ENCODE results near the gene PIEZO1.
"Not testable (repeated sequence)": the region's sequence is repeated elsewhere in the genome, so short reads cannot be mapped to it uniquely, and the experiment has no call there.

PIEZO1 gene, protein sequence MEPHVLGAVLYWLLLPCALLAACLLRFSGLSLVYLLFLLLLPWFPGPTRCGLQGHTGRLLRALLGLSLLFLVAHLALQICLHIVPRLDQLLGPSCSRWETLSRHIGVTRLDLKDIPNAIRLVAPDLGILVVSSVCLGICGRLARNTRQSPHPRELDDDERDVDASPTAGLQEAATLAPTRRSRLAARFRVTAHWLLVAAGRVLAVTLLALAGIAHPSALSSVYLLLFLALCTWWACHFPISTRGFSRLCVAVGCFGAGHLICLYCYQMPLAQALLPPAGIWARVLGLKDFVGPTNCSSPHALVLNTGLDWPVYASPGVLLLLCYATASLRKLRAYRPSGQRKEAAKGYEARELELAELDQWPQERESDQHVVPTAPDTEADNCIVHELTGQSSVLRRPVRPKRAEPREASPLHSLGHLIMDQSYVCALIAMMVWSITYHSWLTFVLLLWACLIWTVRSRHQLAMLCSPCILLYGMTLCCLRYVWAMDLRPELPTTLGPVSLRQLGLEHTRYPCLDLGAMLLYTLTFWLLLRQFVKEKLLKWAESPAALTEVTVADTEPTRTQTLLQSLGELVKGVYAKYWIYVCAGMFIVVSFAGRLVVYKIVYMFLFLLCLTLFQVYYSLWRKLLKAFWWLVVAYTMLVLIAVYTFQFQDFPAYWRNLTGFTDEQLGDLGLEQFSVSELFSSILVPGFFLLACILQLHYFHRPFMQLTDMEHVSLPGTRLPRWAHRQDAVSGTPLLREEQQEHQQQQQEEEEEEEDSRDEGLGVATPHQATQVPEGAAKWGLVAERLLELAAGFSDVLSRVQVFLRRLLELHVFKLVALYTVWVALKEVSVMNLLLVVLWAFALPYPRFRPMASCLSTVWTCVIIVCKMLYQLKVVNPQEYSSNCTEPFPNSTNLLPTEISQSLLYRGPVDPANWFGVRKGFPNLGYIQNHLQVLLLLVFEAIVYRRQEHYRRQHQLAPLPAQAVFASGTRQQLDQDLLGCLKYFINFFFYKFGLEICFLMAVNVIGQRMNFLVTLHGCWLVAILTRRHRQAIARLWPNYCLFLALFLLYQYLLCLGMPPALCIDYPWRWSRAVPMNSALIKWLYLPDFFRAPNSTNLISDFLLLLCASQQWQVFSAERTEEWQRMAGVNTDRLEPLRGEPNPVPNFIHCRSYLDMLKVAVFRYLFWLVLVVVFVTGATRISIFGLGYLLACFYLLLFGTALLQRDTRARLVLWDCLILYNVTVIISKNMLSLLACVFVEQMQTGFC (N-terminal part only)

DNA sequence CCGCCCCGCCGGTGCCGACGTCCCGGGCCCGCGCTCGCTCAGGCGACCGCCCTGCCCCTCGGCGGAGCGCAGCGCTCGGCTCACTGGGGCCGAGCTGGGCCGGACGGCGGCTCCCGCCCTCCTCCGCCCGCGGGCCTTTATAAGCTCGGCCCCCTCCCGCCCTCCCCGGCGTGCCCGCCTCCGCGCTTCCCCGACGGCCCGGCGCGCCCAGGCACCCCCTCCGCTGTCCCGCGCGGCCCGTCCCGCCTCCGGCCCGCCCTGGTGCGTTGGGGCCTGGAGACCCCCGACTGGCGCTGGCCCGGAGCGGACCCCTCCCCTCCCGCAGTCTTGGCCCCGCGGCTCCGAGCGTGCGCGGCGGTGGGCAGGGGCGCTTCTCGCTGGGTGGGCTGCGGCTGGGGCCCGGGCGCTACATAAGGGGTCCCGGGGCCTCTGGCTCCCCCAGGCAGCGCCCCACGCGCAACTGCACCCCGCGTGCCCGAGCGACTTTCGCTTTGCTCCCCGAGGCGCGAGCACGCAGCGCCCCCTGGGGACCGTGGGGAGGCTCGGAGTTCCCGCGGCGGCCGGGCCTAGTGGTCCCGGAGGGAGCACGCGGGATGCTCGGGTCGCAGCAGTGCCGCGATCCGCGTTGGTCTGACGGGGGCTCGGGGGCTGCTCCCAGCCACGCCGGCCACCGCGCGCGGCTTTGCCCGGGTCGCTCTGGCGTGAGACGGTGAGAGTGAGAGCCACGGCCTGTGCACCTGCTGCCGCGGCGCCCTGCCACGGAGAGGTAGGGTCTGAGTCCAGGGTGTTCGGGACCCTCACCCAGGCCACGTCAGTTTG lies at the start of gene PIEZO1:
Gene PIEZO1, minus strand, starts transcription at position 115 of the 819 bp plus-strand sequence. CDS start 256 bp downstream, outside the sequence.
- DNase-seq = peak; percentile 49 to 84 (median 66)

- DNase-seq = no peak
These were observed 49.6 kb upstream of the PIEZO1 start for GRCh38 chr16:88834670-88835069.

DNA sequence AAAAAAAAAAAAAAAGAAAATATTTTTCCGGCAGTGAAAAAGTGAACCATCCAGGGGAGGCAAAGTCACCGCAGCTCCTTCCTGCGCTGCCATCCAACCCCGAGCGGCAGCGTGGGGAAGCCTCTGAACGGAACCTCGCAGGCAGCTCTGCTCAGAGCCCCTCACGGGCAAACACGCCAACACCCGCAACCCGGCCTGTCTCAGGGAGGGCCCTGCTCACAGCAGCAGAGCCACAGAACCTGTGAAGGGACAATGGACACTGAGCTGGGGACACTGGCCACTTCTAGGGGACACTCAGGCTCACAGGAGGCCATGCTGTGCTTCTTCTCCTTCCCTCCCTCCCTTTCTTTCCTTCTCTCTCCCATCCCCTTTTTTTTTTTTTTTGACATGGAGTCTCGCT lies 48.1 kb upstream of the PIEZO1 start:
- DNase-seq = no peak

- no peak for DNase-seq
These were observed 46.8 kb upstream of the PIEZO1 start for GRCh38 chr16:88831838-88832237.

- no peak for DNase-seq
These were observed 45.8 kb upstream of the PIEZO1 start for GRCh38 chr16:88830783-88831182.

GRCh38 chr16:88830258-88830657 lies 45.2 kb upstream of the PIEZO1 start:
- no peak for DNase-seq

GRCh38 chr16:88828711-88829110 lies 43.7 kb upstream of the PIEZO1 start:
- DNase-seq = no peak

DNA sequence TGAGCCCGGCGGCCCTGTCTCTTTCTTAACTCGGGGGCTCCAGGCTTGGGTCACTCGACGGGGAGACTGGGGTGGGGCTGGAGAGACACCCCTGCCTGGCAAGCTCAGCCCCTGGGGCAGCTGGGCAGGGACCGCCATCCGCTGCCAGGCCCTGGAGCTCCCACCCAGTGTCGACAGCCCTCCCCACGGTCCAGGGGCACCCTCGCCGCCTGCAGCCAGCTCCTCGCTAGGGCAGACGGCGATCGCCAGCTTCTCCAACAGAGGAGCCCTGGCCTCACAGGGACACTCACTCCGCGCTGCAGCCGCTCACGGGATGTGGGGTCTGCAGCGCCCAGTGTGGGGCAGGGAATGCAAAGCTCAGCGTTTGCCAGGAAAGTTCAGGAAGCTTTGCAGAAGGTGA lies 42.7 kb upstream of the PIEZO1 start:
- DNase-seq = no peak

- no peak for DNase-seq
These were observed 41.2 kb upstream of the PIEZO1 start for GRCh38 chr16:88826070-88826840.

GRCh38 chr16:88825146-88825545 lies 40.1 kb upstream of the PIEZO1 start:
- no peak for DNase-seq

- no peak for DNase-seq
These were observed 39.4 kb upstream of the PIEZO1 start for GRCh38 chr16:88824256-88825077.

- DNase-seq = not testable (repeated sequence)
These were observed 38.6 kb upstream of the PIEZO1 start for GRCh38 chr16:88823646-88824045.

GRCh38 chr16:88822281-88823040 lies 37.4 kb upstream of the PIEZO1 start:
- DNase-seq = no peak

DNA sequence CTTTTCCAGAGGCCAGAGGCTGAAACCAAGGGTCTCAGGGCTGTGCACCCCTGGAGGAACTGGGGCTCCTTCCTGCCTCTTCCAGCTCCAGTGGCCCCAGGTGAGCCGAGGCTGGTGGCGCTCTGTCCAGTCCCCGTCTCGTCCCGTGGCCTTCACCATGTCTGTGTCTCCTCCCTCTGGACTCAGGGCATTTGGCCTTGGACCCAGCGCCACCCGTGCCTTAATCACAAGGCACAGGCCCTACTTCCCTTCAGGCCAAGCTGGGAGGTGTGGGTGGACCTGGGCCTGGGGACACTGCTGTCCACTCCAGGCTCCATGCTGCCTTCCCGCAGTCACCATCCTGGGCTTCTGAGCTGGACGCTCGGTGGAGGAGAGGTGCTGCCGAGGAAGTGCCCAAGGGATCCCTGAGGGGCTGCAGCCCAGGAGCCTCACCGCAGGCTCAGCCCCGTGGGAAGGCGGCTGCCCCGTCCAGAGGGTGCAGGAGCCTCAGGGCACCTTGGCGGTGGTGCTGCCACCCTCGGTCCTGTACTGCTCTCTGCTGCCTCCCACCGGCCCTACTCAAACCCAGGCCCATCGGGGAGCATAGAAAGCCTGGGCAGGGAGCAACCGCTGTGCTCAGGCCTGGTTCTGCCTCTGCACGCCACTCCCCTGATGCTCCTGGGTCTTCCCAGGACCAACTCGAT lies 36.3 kb upstream of the PIEZO1 start:
- no peak for DNase-seq

- no peak for DNase-seq
These were observed 35.5 kb upstream of the PIEZO1 start for GRCh38 chr16:88820385-88821025.

- no peak for DNase-seq
These were observed 34.1 kb upstream of the PIEZO1 start for GRCh38 chr16:88819126-88819525.

GRCh38 chr16:88818575-88818874 lies 33.5 kb upstream of the PIEZO1 start:
- DNase-seq = no peak

DNA sequence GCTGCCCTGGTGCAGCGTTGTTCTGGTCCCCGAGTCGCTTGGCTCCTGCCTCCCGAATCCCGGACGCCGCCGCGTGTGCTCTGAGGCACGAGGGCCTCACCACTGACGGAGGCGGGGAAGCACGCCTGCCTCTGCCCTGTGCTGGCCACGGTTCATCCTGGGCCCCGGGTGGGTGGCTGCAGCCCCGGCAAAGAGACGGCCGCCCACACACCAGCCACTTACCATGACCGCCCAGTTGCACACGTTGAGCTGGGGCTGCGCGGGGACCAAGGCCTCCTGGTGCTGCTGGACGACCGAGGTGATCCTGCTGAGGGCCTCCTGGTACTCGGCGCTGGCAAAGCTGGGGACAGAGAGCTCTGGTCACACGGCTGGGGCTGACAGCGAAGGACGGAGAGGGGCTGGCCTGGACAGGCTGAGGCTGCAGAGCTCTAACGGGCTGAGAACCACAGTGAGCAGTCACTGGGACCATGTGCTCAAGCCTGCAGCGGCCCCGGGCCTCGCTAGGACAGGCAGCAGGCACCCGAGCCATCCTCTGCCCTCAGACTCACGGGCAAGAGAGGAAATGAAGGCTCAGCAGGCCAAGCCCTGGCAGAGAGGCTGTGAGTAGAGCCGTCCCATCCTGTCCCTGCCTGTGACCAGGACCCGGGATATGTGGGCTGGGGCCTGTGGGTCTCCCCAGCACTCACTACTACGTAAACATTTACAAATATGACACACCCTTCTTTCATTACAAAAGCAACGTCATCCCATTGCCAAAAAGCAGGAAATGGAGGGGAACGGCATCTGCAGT lies 33.0 kb upstream of the PIEZO1 start:
- DNase-seq = no peak

Measured in activated naive CD4-positive, alpha-beta T cell (primary cell).